GM19240 (cell line): Measurements from ENCODE around the gene DENND4A.
"Not testable (repeated sequence)": the region's sequence is repeated elsewhere in the genome, so short reads cannot be mapped to it uniquely, and the experiment has no call there.

Experiments used
- DNase-seq: peaks from one replicate; pipeline ENCODE4 v3.0.0; 2011; ENCODE audit warnings: low spot score; ENCODE audit not compliant: insufficient read length

Gene DENND4A

GRCh38 chr15:65819563-65819960 is 27.5 kb upstream of the DENND4A start:
- DNase-seq: no peak

GRCh38 chr15:65818927-65819562 is 27.0 kb upstream of the DENND4A start:
- DNase-seq: no peak

- no peak for DNase-seq
These were observed 24.3 kb upstream of the DENND4A start for GRCh38 chr15:65816441-65816840.

GRCh38 chr15:65816008-65816407 is 23.9 kb upstream of the DENND4A start:
- not testable (repeated sequence) for DNase-seq

GRCh38 chr15:65814271-65814670 is 22.2 kb upstream of the DENND4A start:
- DNase-seq: not testable (repeated sequence)

GRCh38 chr15:65812916-65813315 is 20.8 kb upstream of the DENND4A start:
- DNase-seq: no peak

- no peak for DNase-seq
These were observed 20.4 kb upstream of the DENND4A start for GRCh38 chr15:65812467-65812866.

GRCh38 chr15:65811835-65812234 is 19.7 kb upstream of the DENND4A start:
- DNase-seq: no peak

- DNase-seq: not testable (repeated sequence)
These were observed 19.1 kb upstream of the DENND4A start for GRCh38 chr15:65811011-65811733.

GRCh38 chr15:65806397-65806796 is 14.3 kb upstream of the DENND4A start:
- DNase-seq: no peak

GRCh38 chr15:65805019-65805745 is 13.1 kb upstream of the DENND4A start:
- DNase-seq: no peak

- no peak for DNase-seq
These were observed 12.3 kb upstream of the DENND4A start for GRCh38 chr15:65804252-65804931.

- DNase-seq: no peak
These were observed 9.2 kb upstream of the DENND4A start for GRCh38 chr15:65801229-65801805.

- no peak for DNase-seq
These were observed 4.6 kb upstream of the DENND4A start for GRCh38 chr15:65796610-65797078.

GRCh38 chr15:65795663-65796216 is 3.6 kb upstream of the DENND4A start:
- no peak for DNase-seq

- DNase-seq: no peak
These were observed 1.7 kb upstream of the DENND4A start for GRCh38 chr15:65793818-65794104.

- DNase-seq: no peak
These were observed 1.1 kb upstream of the DENND4A start for GRCh38 chr15:65792988-65793817.

- DNase-seq: no peak
These were observed 557 bp downstream of the DENND4A start for GRCh38 chr15:65791335-65792137.

- no peak for DNase-seq
These were observed 1.3 kb downstream of the DENND4A start for GRCh38 chr15:65790694-65791334.
